Stromal cell of bone marrow (primary cell): ENCODE measurements around the gene POLR1A.

ENCODE experiments used
- DNase-seq: peaks from one replicate; pipeline ENCODE4 v3.0.0-alpha.2; 2012; ENCODE audit warnings: low read depth

The POLR1A gene

DNA sequence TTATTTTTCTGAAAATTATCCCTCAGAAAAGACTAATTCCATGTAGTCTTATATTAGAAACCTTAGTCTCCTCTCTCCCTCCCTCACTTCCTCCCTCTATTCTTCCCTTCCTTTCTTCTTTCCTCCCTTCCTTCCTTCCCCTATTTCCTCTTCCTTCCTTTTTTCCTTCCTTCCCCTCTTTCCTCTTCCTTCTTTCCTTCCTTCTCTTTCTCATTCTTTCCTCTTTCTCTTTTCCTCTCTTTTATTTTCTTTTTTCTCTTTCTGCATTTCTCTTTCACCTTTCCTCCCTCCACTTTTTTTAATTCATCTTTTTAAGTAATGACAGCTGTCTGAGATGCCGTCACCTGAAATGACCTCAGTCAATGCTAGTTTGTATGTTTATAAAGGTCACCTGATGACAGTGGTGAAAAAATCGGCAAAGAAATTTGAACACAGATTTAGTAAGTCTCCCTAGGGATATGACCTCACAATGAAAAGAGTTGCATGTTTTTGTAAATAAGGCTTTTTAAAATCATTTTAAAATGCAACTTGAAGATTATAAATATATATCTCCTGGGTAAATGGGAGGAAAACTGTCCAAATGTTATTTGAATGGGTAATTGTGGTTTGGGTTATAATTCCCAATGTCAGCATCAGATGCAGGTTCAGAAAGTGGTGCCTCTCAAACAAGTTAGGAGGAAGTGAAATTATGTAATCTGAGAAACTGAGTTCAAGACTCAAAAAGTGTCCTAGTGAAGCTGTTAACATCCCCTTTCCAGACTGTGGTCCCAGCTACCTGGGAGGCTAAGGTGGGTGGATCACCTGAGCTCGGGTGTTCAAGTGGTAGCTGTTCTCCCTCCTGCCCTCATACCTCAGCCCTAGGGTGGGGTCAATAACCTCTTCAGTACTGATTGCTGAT lies 126.6 kb downstream of the POLR1A start:
- peak; percentile 34 for DNase-seq

DNA sequence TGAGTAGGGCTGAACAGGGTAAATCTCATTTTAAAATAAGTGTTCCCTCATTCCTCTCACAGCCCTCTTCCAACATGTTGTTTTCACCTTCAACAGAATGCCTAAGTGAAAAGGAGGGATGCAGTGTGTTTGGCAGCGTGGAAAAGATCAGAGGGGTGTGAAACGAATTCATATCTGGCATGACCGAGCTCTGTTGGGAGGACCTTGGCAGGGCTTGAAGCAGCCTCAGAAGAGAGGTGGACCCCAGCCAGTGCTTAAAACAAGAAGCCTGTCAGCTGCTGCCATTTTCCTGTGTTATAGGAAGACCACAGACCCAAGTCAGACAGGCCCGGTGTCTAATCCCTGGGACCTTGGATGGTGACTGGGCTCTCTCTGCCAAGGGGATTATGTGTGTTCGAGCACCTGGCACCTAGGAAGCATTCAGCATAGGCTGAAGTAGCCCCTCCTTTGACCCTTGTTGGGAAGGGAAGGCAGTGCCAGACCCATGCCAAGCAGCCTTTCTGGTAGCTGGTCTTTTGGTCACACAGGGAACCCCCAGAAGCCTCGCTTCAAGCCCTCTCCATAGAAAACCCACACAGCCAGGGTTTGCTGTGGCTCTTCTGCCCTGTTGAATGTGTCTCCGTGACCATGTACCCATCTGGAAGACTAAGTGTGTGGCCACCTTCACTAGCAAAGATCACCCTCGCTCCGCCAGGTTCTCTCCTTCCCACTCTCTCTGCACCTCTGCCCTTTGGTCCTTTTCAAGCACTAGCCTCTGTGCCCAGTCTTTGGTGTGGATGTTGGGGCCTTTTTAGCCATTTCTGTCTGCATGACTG lies 129.4 kb downstream of the POLR1A start:
- no peak for DNase-seq

DNA sequence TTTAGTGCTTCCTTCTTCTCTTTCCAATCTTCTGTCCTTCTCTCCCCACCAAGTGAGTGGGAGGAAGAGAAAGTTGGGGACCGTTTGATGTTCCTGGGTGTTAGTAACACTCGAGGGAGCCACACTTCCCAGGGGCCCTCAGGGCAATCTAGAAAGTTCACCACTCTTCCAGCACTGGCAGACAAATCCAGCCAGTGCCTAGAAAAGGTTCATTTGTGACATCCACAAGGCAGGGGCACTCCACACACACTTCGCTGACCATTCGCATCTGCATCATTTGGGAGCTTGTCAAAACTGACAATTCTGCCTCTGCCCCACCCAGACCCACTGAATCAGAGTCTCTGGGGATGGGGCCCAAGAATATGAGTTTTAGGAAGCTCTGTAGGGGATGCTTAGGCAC lies 130.1 kb downstream of the POLR1A start:
- DNase-seq, result no peak

DNA sequence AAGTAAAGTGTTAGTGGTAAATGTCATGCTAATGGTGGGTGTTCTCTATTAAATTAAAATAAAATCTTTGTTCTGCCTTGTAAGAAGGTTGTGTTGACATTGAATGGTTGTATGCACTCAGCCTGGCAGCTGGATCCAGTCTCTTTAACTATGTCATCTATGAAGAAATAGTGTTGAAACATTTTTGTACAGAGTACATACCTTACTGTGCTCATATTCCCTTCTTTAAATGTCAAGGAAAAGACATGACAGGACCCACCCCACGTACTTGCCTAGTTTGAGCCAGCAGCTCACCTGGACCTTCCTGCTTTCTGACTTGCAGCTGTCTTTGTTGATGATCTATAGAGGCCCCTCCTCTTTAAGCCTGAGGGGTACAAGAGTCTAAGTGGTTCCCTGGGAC lies 131.3 kb downstream of the POLR1A start:
- DNase-seq, result no peak

DNA sequence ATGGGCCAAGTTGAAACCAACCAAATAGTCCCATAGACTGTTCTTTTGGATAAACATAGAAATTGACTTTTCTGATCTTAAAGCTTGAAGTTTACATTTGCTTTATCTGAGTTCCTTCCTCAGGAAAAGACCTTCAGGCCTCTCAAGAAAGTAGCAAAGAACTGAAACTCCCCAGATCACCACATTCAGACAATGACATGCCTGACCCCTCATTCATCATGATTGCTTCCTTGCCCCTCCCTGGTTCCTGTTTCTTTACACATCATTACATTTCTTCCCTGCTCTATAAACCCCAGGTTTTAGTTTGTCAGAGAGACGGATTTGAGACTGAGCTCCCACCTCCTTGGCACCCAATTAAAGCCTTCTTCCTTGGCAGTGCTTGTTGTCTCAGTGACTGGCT lies 133.3 kb downstream of the POLR1A start:
- no peak for DNase-seq

DNA sequence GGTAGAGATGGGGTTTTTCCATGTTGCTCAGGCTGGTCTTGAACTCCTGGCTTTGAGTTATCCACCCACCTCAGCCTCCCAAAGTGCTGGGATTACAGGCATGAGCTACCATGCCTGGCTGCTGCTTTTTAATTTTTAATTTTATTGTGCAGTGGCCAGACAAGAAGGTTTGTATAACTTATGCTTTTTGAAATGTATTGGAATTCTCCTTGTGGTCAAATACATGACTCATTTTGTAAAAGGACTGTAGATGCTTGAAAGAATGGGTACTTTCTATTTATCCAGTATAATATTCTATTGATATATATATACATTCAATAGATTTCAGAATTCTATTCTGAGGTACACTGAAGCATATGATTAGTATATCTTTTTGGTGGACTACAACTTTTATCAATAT lies 134.3 kb downstream of the POLR1A start:
- peak; percentile 25 for DNase-seq
